NCI-H1092 treated with DMSO at 0.1 percent for 48 hours (cell line): ENCODE data around the gene ZEB2.

Source experiments
- DNase-seq: peaks from one replicate; lab custom pipeline; 2025; lab: John Stamatoyannopoulos, UW

The ZEB2 gene

GRCh38 chr2:144421606-144422510 is 98.1 kb downstream of the ZEB2 start:
- no peak for DNase-seq

DNA sequence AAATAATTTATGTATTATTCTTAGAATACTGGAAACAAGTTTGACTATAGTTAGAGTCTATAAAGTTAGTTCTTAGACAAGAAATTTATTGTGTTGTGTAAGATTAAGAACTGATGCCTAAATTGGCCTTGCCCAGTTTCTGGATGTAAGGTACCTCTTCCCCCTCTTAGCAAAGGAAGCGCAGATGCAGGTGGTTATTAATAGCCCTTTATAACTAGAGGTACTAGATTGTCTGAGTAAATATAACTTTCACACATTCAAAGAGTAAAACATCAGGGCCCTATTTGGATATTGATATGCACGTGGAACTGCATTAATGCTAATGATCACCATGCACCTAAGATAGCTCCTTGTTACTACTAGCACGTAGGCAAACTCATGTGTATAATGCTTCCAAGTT is 100.7 kb downstream of the ZEB2 start:
- no peak for DNase-seq

- DNase-seq = no peak
These were observed 104.5 kb downstream of the ZEB2 start for GRCh38 chr2:144415386-144415785.

DNA sequence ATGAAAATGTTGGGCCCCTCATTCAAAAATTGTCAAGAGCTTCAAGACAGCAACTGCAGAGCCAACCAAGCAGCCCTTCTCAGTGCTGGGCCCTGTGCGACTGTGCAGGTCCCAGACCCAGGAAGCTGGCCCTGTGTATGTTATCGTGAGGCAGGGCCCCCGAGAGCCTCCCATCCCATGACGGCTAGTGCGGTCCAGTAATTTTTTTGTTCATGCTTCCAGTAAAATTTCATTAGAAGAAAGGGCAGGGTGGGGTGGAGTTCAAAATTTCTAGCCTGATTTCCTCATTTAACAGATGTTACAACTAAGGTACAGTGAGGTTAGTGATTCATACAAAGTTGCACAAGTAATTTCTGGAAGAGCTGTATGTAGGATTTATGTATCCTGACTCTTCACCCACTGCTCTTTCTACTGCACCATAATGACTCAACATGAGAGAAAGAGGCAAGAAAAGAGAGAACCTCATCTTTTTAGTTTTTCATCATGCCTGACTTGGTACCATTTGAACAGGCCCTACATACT is 105.5 kb downstream of the ZEB2 start:
- no peak for DNase-seq

- DNase-seq = no peak
These were observed 107.2 kb downstream of the ZEB2 start for GRCh38 chr2:144412709-144413108.

- DNase-seq = no peak
These were observed 108.4 kb downstream of the ZEB2 start for GRCh38 chr2:144411473-144411872.

GRCh38 chr2:144409241-144409640 is 110.7 kb downstream of the ZEB2 start:
- DNase-seq = no peak

DNA sequence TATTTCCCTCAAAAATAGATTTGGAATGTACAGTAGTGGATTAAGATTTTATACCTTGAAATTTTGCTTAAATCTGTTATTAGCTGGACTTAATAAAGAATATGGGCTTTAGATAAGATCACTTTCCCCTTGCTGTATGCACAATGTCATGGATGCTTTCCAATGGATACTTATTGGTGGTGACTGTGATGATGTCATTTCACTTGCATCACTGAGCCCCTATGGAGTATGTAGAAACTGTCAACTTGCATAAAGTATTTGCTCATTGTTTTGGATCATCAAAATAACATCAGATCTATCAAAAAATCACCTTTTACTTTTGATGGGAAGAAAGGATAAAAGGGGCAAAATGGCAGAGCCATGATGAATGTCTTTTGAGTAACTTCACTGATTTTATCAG is 112.7 kb downstream of the ZEB2 start:
- DNase-seq = no peak

GRCh38 chr2:144405982-144406788 is 113.7 kb downstream of the ZEB2 start:
- DNase-seq = no peak

- DNase-seq = no peak
These were observed 114.6 kb downstream of the ZEB2 start for GRCh38 chr2:144405321-144405720.

GRCh38 chr2:144404586-144405314 is 115.2 kb downstream of the ZEB2 start:
- DNase-seq = no peak

DNA sequence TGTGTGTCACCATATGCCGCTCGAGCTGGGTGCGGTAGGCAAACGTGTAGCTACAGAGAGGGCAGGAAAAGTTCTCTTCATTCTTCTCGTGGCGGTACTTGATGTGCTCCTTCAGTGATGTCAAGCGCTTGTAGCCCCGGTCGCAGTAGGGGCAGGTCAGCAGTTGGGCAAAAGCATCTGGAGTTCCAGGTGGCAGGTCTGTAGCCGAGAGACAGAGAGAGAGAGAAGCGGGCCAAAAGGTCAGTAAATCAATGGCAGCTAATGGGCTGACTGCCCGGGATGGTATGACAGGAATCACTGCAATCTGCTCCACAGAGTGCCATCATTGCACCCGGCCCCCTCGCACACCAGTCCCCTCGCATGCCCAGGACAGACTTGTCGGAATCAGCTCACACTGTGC is 116.0 kb downstream of the ZEB2 start:
- DNase-seq = no peak

DNA sequence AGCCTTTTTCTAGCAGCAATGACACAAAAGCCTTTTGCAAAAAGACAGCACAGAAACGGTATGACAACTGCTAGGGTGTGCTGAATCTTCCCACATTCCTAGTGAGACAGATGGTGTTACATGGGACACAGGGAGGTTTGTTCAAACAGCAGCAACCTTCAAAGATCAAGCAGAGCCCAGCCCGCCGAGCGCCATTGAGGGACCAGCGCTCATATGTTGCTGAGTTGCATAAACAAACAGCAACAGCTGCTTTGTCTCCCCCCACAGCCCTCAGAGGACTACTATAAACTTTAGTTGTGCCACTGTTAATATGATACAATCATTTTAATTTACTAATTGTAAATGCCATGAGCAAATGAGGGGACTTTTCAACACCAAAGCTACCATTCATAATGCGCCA is 117.7 kb downstream of the ZEB2 start:
- no peak for DNase-seq

DNA sequence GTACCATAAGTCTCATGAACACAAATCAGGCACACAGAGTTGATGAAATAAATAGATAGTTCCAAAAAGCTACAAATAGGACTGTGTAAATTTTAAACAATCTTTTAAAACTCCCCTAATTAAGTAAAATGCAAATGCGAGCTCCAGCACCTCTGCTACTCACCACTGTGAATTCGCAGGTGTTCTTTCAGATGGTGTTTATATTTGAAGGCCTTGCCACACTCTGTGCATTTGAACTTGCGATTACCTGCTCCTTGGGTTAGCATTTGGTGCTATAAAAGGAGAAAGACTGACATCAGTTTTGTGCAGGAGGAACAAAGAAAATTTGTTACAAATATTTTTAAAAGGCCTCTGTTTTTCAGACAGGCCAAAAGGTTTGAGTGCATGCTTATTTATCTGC is 118.9 kb downstream of the ZEB2 start:
- DNase-seq = no peak

DNA sequence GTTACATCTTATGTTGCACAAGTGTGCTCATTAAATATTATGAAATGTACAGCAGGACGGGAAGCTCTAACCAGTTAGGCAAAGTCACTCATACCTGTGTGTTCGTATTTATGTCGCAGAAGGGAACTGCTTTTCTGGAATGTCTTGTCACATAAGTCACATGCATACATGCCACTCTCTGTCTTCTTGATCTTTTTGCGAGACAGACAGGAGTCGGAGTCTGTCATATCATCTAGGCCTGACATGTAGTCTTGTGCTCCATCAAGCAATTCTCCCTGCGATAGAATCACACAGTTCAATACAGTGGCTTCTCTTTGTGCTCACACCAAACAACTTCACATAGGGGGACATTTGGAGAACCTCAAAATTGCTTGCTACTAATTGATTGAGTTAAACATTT is 123.6 kb downstream of the ZEB2 start:
- DNase-seq = no peak

DNA sequence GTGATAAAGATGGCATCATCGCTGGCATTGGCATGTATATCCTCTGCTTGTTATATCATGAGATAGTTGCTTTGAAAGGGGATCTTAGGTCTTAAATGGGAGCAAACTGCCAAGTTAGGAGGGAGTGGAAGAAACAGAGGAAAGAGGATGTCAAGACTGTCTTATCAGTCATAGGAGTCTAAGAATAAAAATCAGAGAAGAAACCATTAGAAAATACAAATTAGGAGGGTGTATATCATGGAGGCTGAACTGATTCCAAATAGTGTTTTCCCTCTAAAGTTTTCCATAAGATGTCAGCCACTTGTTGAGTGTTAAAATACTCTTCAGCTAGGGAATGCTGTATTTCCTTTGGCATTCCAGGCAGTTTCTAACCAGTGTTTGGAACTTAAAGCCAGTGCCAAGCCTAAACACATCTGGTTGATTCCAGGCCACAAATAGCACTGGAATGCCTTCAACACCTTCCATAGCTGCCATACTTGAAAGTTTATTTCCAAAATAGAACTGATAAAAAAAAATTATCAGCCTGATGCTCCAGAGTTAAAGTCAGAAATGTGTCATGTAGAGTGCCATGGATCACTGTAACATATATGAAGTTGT is 129.4 kb downstream of the ZEB2 start:
- no peak for DNase-seq

GRCh38 chr2:144389930-144390311 is 130.0 kb downstream of the ZEB2 start:
- DNase-seq = no peak

DNA sequence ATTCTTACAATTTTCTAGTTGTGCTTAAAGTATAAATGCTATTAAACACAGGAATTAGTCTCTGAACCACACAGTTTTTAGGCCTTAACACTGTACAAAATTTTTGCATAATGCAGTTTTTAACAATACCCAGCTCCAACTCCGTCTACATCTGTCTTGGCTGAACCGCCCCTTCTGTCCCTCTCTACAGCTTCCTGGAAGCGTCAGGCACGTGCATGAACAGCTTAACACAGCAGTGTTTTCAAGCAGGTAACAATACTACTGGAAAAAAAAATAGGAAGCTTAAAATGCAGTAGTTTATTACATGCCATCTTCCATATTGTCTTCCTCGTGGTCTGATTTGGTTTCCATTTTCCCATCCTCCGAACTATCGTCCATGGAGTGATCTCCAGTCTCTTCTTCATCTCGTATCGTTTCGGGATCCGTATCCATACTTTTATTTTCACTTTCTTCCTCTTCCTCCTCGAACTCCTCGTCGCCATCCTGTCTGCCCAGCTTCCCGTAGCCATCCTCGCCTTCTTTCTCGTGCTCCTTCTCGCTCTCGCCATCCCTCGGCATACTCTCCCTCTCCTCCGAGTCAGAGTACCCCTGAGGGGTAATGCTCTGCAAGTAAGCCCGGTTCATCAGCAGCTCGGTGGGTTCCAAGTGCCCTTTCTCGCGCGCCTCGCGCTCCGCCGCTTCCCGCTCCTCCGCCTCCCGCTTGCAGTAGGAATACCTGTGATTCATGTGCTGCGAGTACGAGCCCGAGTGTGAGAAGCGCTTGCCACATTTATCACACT is 130.6 kb downstream of the ZEB2 start:
- no peak for DNase-seq

- DNase-seq = no peak
These were observed 134.5 kb downstream of the ZEB2 start for GRCh38 chr2:144385381-144385780.

GRCh38 chr2:144383571-144384100 is 136.3 kb downstream of the ZEB2 start:
- DNase-seq = no peak

DNA sequence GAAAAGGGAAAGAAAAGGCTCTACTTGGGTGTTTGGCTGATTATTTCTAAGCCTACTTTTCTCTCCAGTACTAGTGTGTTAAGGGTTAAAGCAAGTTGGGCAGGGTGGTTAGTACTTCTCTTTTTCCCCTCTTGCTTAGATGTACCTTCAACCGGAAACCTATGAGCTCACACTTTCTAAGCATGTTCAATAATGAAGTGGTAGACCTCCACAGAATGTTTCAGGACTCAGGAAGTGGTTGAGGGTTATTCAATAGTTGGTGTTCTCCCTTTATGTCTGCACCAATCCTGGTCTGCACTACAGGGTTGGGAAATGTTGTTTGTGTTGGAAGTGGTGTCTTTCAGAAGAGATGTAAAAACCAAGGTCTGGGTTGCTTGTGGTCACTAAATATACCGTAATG is 137.1 kb downstream of the ZEB2 start:
- no peak for DNase-seq
